Activated CD4-positive, alpha-beta T cell treated with anti-CD3 and anti-CD28 coated beads, Interleukin-2, amount 50 U/mL, for 48 hours (primary cell): ENCODE data around the gene LIN54.
"Not testable (repeated sequence)": the region's sequence is repeated elsewhere in the genome, so short reads cannot be mapped to it uniquely, and the experiment has no call there.

ENCODE experiments used
- DNase-seq, 2 experiments: peaks; one replicate each; pipeline ENCODE4 v3.0.0-alpha.2; 2020

The LIN54 gene

GRCh38 chr4:83011689-83012199 lies 1.1 kb upstream of the LIN54 start:
- DNase-seq, result peak; percentile 3 to 11

- no peak for DNase-seq
These were observed 507 bp downstream of the LIN54 start for GRCh38 chr4:83010111-83010521.

- no peak for DNase-seq
These were observed 1.1 kb downstream of the LIN54 start for GRCh38 chr4:83009529-83009928.

- not testable (repeated sequence) for DNase-seq
These were observed 7.4 kb downstream of the LIN54 start for GRCh38 chr4:83003044-83003791.

GRCh38 chr4:83002329-83002728 lies 8.3 kb downstream of the LIN54 start:
- no peak for DNase-seq

- DNase-seq, result no peak
These were observed 11.7 kb downstream of the LIN54 start for GRCh38 chr4:82998898-82999297.

- DNase-seq, result no peak
These were observed 15.8 kb downstream of the LIN54 start for GRCh38 chr4:82994834-82995233.

- no peak for DNase-seq
These were observed 20.8 kb downstream of the LIN54 start for GRCh38 chr4:82989575-82990429.

- DNase-seq, result no peak
These were observed 22.2 kb downstream of the LIN54 start for GRCh38 chr4:82988323-82988832.

GRCh38 chr4:82987519-82987918 lies 23.1 kb downstream of the LIN54 start:
- DNase-seq, result not testable (repeated sequence)

- DNase-seq, result peak in 1 of 2 experiments; percentile 12
These were observed 26.2 kb downstream of the LIN54 start for GRCh38 chr4:82984459-82984858.

- DNase-seq, result no peak
These were observed 27.2 kb downstream of the LIN54 start for GRCh38 chr4:82983444-82983843.

- no peak for DNase-seq
These were observed 29.5 kb downstream of the LIN54 start for GRCh38 chr4:82981138-82981537.

- no peak for DNase-seq
These were observed 34.8 kb downstream of the LIN54 start for GRCh38 chr4:82975792-82976191.

GRCh38 chr4:82969414-82969813 lies 41.2 kb downstream of the LIN54 start:
- no peak for DNase-seq

GRCh38 chr4:82968972-82969371 lies 41.7 kb downstream of the LIN54 start:
- no peak for DNase-seq

- no peak for DNase-seq
These were observed 44.9 kb downstream of the LIN54 start for GRCh38 chr4:82965763-82966162.

- DNase-seq, result no peak
These were observed 53.6 kb downstream of the LIN54 start for GRCh38 chr4:82957045-82957444.

- no peak for DNase-seq
These were observed 56.4 kb downstream of the LIN54 start for GRCh38 chr4:82954212-82954611.

- no peak for DNase-seq
These were observed 59.4 kb downstream of the LIN54 start for GRCh38 chr4:82951196-82951595.

GRCh38 chr4:82948647-82949204 lies 61.9 kb downstream of the LIN54 start:
- DNase-seq, result no peak

- no peak for DNase-seq
These were observed 63.1 kb downstream of the LIN54 start for GRCh38 chr4:82947498-82947897.

GRCh38 chr4:82939414-82939813 lies 71.2 kb downstream of the LIN54 start:
- DNase-seq, result no peak
